ENCODE data around the gene DENND1A.

The DENND1A gene

GRCh38 chr9:123784518-123784917 lies 145.4 kb downstream of the DENND1A start:
- POLR2A ChIA-PET = no interaction called here
- CTCF ChIA-PET = interaction anchor here (1.5 to 2.0 kb wide), 2 partner anchors 11 to 37 kb away, joined by 3 to 8 read pairs; no protein-coding TSS in a partner anchor
- TF ChIP-seq, protein P1, sequence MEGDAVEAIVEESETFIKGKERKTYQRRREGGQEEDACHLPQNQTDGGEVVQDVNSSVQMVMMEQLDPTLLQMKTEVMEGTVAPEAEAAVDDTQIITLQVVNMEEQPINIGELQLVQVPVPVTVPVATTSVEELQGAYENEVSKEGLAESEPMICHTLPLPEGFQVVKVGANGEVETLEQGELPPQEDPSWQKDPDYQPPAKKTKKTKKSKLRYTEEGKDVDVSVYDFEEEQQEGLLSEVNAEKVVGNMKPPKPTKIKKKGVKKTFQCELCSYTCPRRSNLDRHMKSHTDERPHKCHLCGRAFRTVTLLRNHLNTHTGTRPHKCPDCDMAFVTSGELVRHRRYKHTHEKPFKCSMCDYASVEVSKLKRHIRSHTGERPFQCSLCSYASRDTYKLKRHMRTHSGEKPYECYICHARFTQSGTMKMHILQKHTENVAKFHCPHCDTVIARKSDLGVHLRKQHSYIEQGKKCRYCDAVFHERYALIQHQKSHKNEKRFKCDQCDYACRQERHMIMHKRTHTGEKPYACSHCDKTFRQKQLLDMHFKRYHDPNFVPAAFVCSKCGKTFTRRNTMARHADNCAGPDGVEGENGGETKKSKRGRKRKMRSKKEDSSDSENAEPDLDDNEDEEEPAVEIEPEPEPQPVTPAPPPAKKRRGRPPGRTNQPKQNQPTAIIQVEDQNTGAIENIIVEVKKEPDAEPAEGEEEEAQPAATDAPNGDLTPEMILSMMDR (IDR thresholded peaks at IDR 0.05; ENCODE audit: control extremely low read depth, extremely low read depth, low read depth, missing control alignments) = no peak
- no peak for DNase-seq (ENCODE audit: extremely low spot score)

DNA sequence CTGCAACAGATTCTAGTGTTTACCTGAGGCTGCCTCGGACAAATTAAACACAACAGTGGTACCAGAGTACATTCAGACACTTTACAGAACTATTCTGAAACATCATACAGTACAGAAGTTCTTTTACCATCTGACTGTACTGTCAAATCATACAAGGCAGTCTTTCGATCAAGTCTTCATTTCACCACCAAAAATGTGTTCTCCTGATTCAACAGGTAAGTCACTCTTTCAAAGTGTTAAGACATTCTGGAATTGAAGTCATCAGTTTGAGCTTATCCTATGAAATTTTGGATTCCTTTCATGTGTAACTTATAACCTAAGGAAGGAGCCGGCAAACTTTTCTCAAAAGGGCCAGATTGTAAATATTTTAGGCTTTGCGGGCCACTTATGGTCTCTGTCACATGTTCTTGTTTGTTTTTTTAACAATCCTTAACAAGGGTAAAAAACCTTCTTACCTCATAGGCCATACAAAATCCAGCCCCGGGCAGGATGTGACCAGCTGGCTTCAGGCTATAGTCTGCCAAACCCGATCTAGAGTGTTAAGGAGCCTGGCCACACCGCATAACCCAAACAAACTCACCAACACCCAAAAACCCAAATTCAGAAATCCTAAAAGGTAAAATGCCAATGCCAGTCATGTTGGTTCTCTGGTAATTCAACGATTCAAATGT lies 151.6 kb downstream of the DENND1A start:
- TF ChIP-seq, protein P1 (IDR thresholded peaks at IDR 0.05; ENCODE audit: control extremely low read depth, extremely low read depth, low read depth, missing control alignments) = no peak
- CTCF ChIA-PET = no interaction called here
- POLR2A ChIA-PET = no interaction called here
- DNase-seq (ENCODE audit: extremely low spot score) = no peak

- no peak for DNase-seq (ENCODE audit: extremely low spot score)
- ChIA-PET POLR2A (no interaction called here), CTCF (interaction anchor here (1.1 to 1.7 kb wide), 4 partner anchors 19 to 58 kb away, joined by 3 to 5 read pairs (median 3); no protein-coding TSS in a partner anchor)
- TF ChIP-seq, protein P1 (IDR thresholded peaks at IDR 0.05; ENCODE audit: control extremely low read depth, extremely low read depth, low read depth, missing control alignments) = no peak
Observed at GRCh38 chr9:123776708-123777537, 153.0 kb downstream of the DENND1A start.

- TF ChIP-seq, protein P1 (IDR thresholded peaks at IDR 0.05; ENCODE audit: control extremely low read depth, extremely low read depth, low read depth, missing control alignments) = no peak
- DNase-seq (ENCODE audit: extremely low spot score) = no peak
- ChIA-PET POLR2A (no interaction called here), CTCF (no interaction called here)
Observed at GRCh38 chr9:123775289-123776284, 154.3 kb downstream of the DENND1A start.

DNA sequence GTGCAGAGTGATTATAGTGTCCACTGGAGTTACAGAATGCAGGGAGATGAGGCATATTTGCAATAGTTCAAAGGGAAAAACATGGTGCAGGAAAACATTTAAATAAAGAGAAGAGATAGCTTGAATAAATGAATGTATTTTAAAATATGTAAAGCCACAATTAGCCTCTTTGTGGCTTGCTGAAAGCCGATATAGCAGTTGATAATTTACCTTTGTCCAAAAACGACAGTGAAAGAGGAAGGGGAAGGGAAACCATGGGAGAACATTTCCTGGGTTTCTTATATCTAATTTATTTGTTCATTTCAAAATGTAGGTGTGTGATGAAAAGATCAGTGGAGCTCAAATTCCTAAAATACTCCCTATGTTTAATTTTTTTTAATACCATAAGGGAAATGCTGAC lies 156.1 kb downstream of the DENND1A start:
- ChIA-PET CTCF (interaction anchor here (0.7 to 2.1 kb wide), 4 partner anchors 9 to 25 kb away, joined by 3 to 8 read pairs (median 4); no protein-coding TSS in a partner anchor), POLR2A (no interaction called here)
- TF ChIP-seq, protein P1 (IDR thresholded peaks at IDR 0.05; ENCODE audit: control extremely low read depth, extremely low read depth, low read depth, missing control alignments) = no peak
- DNase-seq (ENCODE audit: extremely low spot score) = no peak

GRCh38 chr9:123772967-123773366 lies 157.0 kb downstream of the DENND1A start:
- no peak for DNase-seq (ENCODE audit: extremely low spot score)
- TF ChIP-seq, protein P1 (IDR thresholded peaks at IDR 0.05; ENCODE audit: control extremely low read depth, extremely low read depth, low read depth, missing control alignments) = no peak
- POLR2A ChIA-PET = no interaction called here
- CTCF ChIA-PET = interaction anchor here (1.4 to 2.1 kb wide), 5 partner anchors 10 to 60 kb away, joined by 3 to 10 read pairs (median 4); no protein-coding TSS in a partner anchor

All from GM10248 (cell line).